Measurements from ENCODE around the gene TSPEAR.

The TSPEAR gene

GRCh38 chr21:44599264-44600029, 111.9 kb downstream of the TSPEAR start:
- no peak overlapping the region for H3K4me3 ChIP-seq (ENCODE audit: insufficient read depth, low read length, poor library complexity, severe bottlenecking)
- no peaks in the 10 kb centered on the region for H3K27me3 ChIP-seq (ENCODE audit: low read length)
- no peaks in the 10 kb centered on the region for H3K9me3 ChIP-seq (ENCODE audit: insufficient read depth, low read length)
- H3K4me2 ChIP-seq (ENCODE audit: low read depth, low read length, poor library complexity, severe bottlenecking), result no peak overlapping the region
- no peak for TF ChIP-seq EZH2phosphoT487 (conservative IDR thresholded peaks at IDR 0.05; ENCODE audit: low read length)
- no peak for TF ChIP-seq CTCF (IDR thresholded peaks at IDR 0.05; ENCODE audit: insufficient read depth, low read length, poor library complexity, severe bottlenecking)
- no peak overlapping the region for H2AFZ ChIP-seq (ENCODE audit: low read depth, low read length, severe bottlenecking)
- H3K9me2 ChIP-seq (replicated peaks; ENCODE audit: insufficient read depth, low read length), result no peaks in the 10 kb centered on the region
- no peak overlapping the region for H3K27ac ChIP-seq (ENCODE audit: low read depth, low read length)
- no peaks in the 10 kb centered on the region for H3K36me3 ChIP-seq (ENCODE audit: low read length)
- no peaks in the 10 kb centered on the region for H3F3A ChIP-seq (ENCODE audit: insufficient read depth)
- H4K20me1 ChIP-seq (ENCODE audit: low read depth, low read length), result no peaks in the 10 kb centered on the region
- no peaks in the 10 kb centered on the region for H3K79me2 ChIP-seq (ENCODE audit: insufficient read depth, low read length)
- H3K9ac ChIP-seq (ENCODE audit: low read length), result no peak overlapping the region

GRCh38 chr21:44598061-44598460, 113.3 kb downstream of the TSPEAR start:
- TF ChIP-seq EZH2phosphoT487 (conservative IDR thresholded peaks at IDR 0.05; ENCODE audit: low read length), result no peak
- TF ChIP-seq CTCF (IDR thresholded peaks at IDR 0.05; ENCODE audit: insufficient read depth, low read length, poor library complexity, severe bottlenecking), result no peak
- Histone ChIP-seq H3K9me3 (ENCODE audit: insufficient read depth, low read length) (no peaks in the 10 kb centered on the region), H3K27me3 (ENCODE audit: low read length) (no peaks in the 10 kb centered on the region), H3F3A (ENCODE audit: insufficient read depth) (no peaks in the 10 kb centered on the region), H3K4me3 (ENCODE audit: insufficient read depth, low read length, poor library complexity, severe bottlenecking) (no peak overlapping the region), H2AFZ (ENCODE audit: low read depth, low read length, severe bottlenecking) (no peak overlapping the region), H3K9ac (ENCODE audit: low read length) (no peak overlapping the region), H3K9me2 (replicated peaks; ENCODE audit: insufficient read depth, low read length) (no peaks in the 10 kb centered on the region), H3K4me2 (ENCODE audit: low read depth, low read length, poor library complexity, severe bottlenecking) (no peak overlapping the region), H4K20me1 (ENCODE audit: low read depth, low read length) (no peaks in the 10 kb centered on the region), H3K27ac (ENCODE audit: low read depth, low read length) (no peak overlapping the region), H3K36me3 (ENCODE audit: low read length) (no peaks in the 10 kb centered on the region), H3K79me2 (ENCODE audit: insufficient read depth, low read length) (no peaks in the 10 kb centered on the region)

GRCh38 chr21:44596068-44596725, 115.2 kb downstream of the TSPEAR start:
- TF ChIP-seq CTCF (IDR thresholded peaks at IDR 0.05; ENCODE audit: insufficient read depth, low read length, poor library complexity, severe bottlenecking) (no peak), EZH2phosphoT487 (conservative IDR thresholded peaks at IDR 0.05; ENCODE audit: low read length) (no peak)
- no peaks in the 10 kb centered on the region for H3K79me2 ChIP-seq (ENCODE audit: insufficient read depth, low read length)
- H3K4me3 ChIP-seq (ENCODE audit: insufficient read depth, low read length, poor library complexity, severe bottlenecking), result no peak overlapping the region
- no peaks in the 10 kb centered on the region for H3K27me3 ChIP-seq (ENCODE audit: low read length)
- no peaks in the 10 kb centered on the region for H3F3A ChIP-seq (ENCODE audit: insufficient read depth)
- no peak overlapping the region for H3K9ac ChIP-seq (ENCODE audit: low read length)
- H3K4me2 ChIP-seq (ENCODE audit: low read depth, low read length, poor library complexity, severe bottlenecking), result no peak overlapping the region
- no peaks in the 10 kb centered on the region for H3K36me3 ChIP-seq (ENCODE audit: low read length)
- no peaks in the 10 kb centered on the region for H4K20me1 ChIP-seq (ENCODE audit: low read depth, low read length)
- no peaks in the 10 kb centered on the region for H3K9me2 ChIP-seq (replicated peaks; ENCODE audit: insufficient read depth, low read length)
- no peaks in the 10 kb centered on the region for H3K9me3 ChIP-seq (ENCODE audit: insufficient read depth, low read length)
- H2AFZ ChIP-seq (ENCODE audit: low read depth, low read length, severe bottlenecking), result no peak overlapping the region
- H3K27ac ChIP-seq (ENCODE audit: low read depth, low read length), result no peak overlapping the region

All from SU-DHL-6 (cell line).